Right ventricle myocardium superior (tissue), 1 donor: ENCODE measurements around the gene PLCG2. TPM values are rescaled to one million over a fixed set of nuclear protein-coding genes. Genes with fewer than 3 reads are reported as not detected.
"Not testable (repeated sequence)": the region's sequence is repeated elsewhere in the genome, so short reads cannot be mapped to it uniquely, and the experiment has no call there.

Experiments
- ATAC-seq: fragments of 200-7000 bp; cut with Tn5 transposase; one replicate; pipeline ENCODE4 v1.9.1; 2020; ENCODE audit warnings: mild to moderate bottlenecking; ENCODE audit not compliant: poor library complexity
- DNase-seq: peaks from one replicate; pipeline ENCODE4 v3.0.0-alpha.2; 2020
- intact Hi-C: fragments of 100-400 bp; cut with DNase I; formaldehyde crosslinking; loops from one replicate; pipeline ENCODE4 v1.11.2; 2022
- total RNA-seq: library from RNA; stranded (reverse); fragmentation: NEBNext Ultra II Directional; extraction: Animal tissue kit (Norgen Biotek cat#: 25700); gene quantifications from one replicate; pipeline ENCODE4 v1.2.1, GENCODE V29; 2021
- donor health status: DM: no; HTN: yes; CAD: no; lungs with severe emphysema.

The PLCG2 gene
- total RNA-seq, 1 donor from 2014 or later: 7.2 TPM

GRCh38 chr16:81863630-81864352 lies 84.7 kb downstream of the PLCG2 start:
- intact Hi-C loops: no loop called here
- DNase-seq (no peak), ATAC-seq (no peak)

DNA sequence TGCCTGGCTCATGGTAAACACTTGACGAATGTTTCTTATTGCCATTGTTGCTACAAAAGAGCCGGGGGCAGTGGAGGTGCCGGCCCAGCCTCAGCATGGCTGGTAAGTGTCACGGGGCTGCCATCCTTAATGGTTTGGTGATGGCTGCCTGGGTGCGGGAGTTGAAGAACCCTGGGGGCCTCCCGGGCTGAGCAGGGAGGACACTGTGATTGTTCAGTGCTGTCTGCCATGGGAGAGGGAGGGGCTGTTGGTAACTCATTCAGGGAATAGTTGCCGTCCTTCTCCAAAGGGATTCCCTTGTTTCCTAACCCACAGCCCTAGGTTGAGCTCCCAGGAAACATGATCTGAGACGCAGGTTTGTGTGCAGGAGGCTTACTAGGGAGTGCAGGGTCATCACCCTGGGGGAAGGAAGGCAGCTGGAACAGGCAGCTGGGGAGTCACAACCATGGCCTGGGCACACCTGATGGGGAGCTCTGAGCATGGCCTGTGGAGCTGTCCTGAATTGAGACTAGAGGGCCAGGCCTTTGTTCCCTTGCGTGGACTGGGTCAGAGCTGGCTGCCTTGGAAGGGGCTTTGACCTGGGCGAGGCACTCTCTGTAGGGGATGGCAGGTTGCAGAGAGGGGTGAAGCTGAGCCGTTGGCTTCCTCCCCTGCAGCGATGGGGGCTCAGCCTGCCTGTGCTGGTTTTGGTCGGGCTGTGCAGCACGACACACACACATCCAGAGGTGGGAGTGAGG lies 85.7 kb downstream of the PLCG2 start:
- no peak for ATAC-seq
- no peak for DNase-seq
- intact Hi-C loops: no loop called here

DNA sequence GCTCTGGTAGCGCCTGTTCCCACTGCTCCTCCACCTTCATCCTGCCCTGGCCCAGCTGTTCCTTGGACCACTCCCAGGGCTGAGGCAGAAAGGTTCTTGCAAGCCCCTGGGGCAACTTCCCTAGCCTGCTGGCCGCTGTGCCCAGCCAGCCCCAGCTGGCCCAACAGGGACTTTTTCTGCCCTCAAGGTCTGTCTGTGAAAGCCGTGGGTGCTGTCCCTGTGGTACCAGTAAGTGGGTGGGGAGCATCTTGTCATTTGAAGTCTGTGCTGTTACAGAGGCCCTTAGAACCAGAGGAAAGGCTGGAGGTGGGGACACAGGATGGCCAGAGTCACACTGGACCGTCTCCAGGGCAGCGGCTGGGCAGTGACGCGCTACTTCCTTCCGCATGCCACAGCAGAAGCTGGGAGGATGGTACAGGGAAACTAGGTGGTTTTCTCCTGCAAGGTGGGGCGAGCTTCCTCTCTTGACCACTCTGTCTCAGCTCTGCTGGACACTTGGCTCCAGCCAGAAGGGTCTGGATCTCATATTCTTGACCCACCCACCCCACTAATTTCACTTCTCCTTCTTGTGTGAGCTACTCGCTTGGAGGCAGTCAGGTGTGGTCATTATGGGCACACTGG lies 87.8 kb downstream of the PLCG2 start:
- intact Hi-C loops: no loop called here
- peak; percentile 83 for DNase-seq
- peak; percentile 68 for ATAC-seq

DNA sequence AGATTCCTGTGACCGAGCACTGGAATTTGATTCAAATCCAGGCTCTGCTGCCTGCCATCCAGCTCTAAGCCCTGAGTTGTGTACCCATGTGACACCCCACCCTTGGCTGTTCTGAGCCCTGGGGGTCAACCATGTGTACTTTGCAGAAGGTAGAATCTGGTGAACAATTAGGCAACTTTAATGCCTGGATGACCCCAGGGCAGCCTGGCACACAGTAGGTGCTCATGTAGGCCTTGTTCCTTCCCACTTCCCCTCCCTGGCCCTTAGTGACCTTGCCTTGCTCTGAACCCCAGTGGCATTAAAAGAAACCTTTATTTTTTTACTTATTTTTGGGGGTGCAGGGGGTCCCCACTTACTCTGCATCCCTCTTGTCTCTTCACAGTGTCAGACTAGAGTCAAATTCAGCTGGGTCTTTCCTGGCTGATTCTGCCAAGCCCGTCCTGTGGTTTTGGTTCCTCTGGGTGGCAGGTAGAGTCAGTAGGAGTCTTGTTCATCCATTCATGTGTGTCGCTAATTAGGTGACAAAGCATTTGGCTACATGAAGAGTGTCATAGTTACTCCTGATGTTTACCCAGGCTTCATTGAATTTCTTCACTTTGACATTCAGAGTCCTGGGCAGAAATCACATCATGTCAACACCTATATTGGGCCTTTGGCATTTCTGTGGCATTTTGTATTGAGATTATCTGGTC lies 89.1 kb downstream of the PLCG2 start:
- intact Hi-C loops: no loop called here
- no peak for ATAC-seq
- no peak for DNase-seq

DNA sequence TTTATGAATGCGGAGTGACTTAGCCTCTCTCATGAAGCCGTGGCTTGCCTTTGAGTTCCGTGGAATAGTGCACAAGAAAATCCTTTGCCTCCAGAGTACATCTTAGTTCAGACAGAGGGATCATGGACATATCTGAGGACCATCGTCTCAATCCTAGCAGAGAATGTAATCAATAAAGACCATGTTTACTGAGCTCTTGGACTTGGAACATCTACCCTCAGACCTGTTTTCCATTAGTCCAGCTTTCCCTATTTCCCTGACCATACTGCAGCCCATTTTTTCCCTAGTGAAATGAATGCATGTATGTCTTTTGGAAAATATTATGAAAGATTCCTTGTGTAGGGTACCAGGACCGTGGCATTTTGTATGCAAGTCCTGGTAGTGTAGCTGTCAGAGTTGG lies 90.2 kb downstream of the PLCG2 start:
- intact Hi-C loops: no loop called here
- ATAC-seq: no peak

GRCh38 chr16:81873206-81873605 lies 94.1 kb downstream of the PLCG2 start:
- intact Hi-C loops: no loop called here
- DNase-seq (no peak), ATAC-seq (no peak)

More for the DNA sequence above, 90.2 kb downstream of the PLCG2 start:
- no peak for DNase-seq

- DNase-seq: peak; percentile 61
- ATAC-seq: peak; percentile 69
- intact Hi-C loops: no loop called here
These were observed 95.0 kb downstream of the PLCG2 start for GRCh38 chr16:81873843-81874752.

DNA sequence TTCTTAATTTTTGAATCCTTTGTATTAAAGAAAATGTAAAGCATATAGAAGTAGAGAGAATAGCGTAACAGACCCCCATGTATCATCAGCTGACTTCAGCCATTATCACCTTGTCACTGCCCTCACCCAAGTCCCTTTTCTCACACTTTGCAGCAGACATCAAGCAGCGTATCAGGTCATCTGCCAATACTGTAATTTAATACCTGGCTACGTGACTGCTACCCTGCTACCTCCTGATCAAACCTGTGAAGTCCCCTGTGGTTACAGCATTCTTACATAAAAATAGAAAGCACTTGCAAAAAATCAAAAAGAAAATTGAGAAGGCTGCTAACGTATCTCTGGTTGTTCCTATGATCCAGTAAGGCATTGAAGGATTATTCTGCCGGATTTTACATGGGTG lies 96.4 kb downstream of the PLCG2 start:
- no peak for DNase-seq
- intact Hi-C loops: no loop called here
- no peak for ATAC-seq

DNA sequence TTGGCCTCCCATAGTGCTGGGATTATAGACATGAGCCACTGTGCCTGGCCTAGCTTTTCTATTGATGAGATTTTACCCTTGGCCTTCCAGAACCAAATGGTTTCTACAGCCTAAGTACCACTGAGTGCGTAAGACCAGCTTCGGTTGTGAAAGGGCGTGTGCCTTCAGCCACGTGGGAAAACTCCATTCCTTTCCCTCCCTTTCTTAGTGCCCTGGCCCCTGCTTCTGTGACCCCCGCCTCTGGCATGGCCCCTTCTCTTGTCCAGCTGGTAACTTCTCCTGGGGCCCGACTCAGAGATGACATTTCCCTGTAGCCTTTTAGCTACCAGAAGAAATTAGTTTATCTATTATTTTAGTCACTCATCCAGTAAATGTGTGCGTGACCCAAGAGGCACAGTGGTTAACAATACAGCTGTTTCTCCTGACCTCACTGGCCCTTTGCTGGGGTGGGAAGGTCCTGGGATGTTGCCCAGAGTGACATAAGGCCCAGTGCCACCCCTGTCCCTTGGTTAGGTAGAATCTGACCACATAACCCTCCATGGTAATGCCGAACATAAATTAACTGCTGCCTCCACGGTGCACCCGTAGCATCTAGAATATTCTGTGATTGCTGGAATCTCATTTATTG lies 97.3 kb downstream of the PLCG2 start:
- no peak for DNase-seq
- no peak for ATAC-seq
- intact Hi-C loops: no loop called here

- intact Hi-C loops, ATAC-seq, DNase-seq: not testable (repeated sequence)
These were observed 98.4 kb downstream of the PLCG2 start for GRCh38 chr16:81877490-81877889.

DNA sequence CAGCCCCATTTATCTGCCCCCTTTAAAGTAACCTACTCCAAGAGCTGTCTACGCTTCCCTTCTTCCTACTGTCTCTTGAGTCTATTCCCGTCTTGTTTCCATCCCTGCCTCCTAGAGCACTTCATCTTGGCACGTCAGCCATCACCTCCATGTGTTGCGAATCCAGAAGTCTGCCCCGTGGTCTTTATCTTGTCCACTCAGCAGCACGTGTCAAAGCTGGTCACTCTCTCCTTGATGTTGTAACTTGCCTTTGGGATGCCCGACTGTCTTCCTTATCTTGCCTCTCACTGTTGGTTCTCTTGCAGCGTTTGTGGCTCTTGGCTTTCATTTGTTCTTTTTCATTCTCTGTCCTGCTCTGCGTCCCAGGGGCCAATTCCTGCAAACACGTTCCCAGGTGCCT lies 99.4 kb downstream of the PLCG2 start:
- ATAC-seq: no peak
- intact Hi-C loops: no loop called here

GRCh38 chr16:81879625-81880024 lies 100.5 kb downstream of the PLCG2 start:
- intact Hi-C loops: no loop called here
- ATAC-seq: no peak
- DNase-seq: no peak

More for the DNA sequence above, 99.4 kb downstream of the PLCG2 start:
- no peak for DNase-seq

DNA sequence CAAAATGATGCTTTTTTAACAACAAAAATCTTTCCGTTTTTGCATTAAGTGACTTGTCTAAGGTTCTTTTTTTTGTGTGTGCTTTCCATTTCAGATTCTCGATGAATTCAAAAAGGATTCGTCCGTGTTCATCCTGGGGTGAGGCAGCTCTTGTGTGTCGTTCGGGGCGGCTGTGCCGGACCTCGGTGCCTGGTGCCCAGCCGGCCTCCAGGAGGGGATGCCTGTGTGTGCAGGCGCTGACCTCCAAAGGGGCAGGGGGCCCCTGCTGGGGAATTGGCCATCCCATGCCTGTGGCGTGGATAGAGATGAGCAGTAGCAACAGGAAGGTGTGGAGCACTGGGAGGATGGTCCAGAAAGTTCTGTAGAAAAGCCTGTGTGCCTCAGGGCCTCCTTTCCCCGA lies 101.7 kb downstream of the PLCG2 start:
- intact Hi-C loops: no loop called here
- DNase-seq (no peak), ATAC-seq (no peak)

- intact Hi-C loops: no loop called here
- ATAC-seq: no peak
These were observed 102.1 kb downstream of the PLCG2 start for GRCh38 chr16:81881228-81881627.

DNA sequence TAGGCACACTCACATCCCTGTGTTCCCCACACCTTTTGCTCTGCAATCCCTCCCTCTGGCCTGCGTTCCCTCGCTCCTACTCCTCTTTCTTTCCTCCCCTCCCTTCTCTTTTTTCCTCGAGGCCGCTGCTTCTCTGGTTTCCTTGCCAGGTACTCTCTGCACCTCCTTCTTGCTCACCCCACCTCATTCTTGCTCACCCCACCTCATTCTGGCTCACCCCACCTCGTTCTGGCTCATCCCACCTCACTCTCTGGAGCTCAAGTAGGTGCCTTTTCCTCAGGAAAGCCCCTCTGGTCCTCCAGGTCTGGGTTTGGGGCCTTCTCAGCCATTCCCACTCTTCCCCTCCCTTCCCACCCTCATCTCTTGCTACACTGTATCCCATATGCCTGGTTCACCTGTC lies 103.5 kb downstream of the PLCG2 start:
- intact Hi-C loops: no loop called here
- ATAC-seq (no peak), DNase-seq (no peak)

More at GRCh38 chr16:81881228-81881627, 102.1 kb downstream of the PLCG2 start:
- no peak for DNase-seq

DNA sequence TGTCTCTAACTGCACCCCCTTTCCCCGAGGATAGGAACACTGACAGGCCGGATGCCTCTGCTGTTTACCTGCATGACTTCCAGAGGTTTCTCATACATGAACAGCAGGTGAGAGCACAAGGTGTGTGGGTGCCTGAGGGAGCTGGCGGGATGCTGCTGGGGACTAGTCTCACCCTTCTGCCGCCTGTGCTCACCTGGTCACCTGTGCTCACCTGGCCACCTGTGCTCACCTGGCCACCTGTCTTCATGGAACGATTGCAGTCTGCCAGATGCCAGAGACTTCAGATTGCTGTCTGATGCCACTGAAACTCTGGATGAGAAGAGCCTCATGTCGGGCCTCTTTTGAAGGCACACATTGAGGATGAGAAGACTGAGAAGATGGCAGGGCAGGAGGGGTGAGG lies 104.1 kb downstream of the PLCG2 start:
- DNase-seq (no peak), ATAC-seq (no peak)
- intact Hi-C loops: no loop called here

- intact Hi-C loops: no loop called here
- peak; percentile 59 for ATAC-seq
- no peak for DNase-seq
These were observed 107.0 kb downstream of the PLCG2 start for GRCh38 chr16:81885976-81886586.
